Smooth muscle cell (in vitro differentiated cells): ENCODE results near the gene FAM3A. TPM values are rescaled to one million over a fixed set of nuclear protein-coding genes. Genes with fewer than 3 reads are reported as not detected.
"Not testable (repeated sequence)": the region's sequence is repeated elsewhere in the genome, so short reads cannot be mapped to it uniquely, and the experiment has no call there.

Experiments
- DNase-seq: peaks from one replicate; lab custom pipeline; 2025; ENCODE audit not compliant: unreplicated experiment; lab: John Stamatoyannopoulos, UW
- H2AFZ ChIP-seq: fragments of 200-600 bp; sonication (generic); 2 replicates; pipeline ENCODE4 v1.6.0; 2016; ENCODE audit warnings: antibody characterized with exemption, low read depth, mild to moderate bottlenecking
- H3F3A ChIP-seq: fragments of 200-600 bp; sonication (generic); 2 replicates; pipeline ENCODE4 v1.6.0; 2017; ENCODE audit warnings: antibody characterized with exemption, low read depth
- H3K27ac ChIP-seq: fragments of 200-600 bp; sonication (generic); 2 replicates; pipeline ENCODE4 v1.5.1; 2016; ENCODE audit warnings: low read depth, mild to moderate bottlenecking
- H3K27me3 ChIP-seq: fragments of 200-600 bp; sonication (generic); 2 replicates; pipeline ENCODE4 v1.6.1; 2016; ENCODE audit warnings: low read depth, mild to moderate bottlenecking
- H3K36me3 ChIP-seq: fragments of 200-600 bp; sonication (generic); 2 replicates; pipeline ENCODE4 v1.5.1; 2016; ENCODE audit warnings: low read depth
- H3K4me1 ChIP-seq: fragments of 200-600 bp; sonication (generic); 2 replicates; pipeline ENCODE4 v1.5.1; 2016; ENCODE audit warnings: low read depth
- H3K4me2 ChIP-seq: fragments of 200-600 bp; sonication (generic); 2 replicates; pipeline ENCODE4 v1.6.0; 2016; ENCODE audit warnings: mild to moderate bottlenecking
- H3K4me3 ChIP-seq: fragments of 200-600 bp; sonication (generic); 2 replicates; pipeline ENCODE4 v1.5.1; 2016; ENCODE audit warnings: mild to moderate bottlenecking
- H3K79me2 ChIP-seq: fragments of 200-600 bp; sonication (generic); 2 replicates; pipeline ENCODE4 v1.6.0; 2016; ENCODE audit warnings: low read depth, mild to moderate bottlenecking
- H3K9ac ChIP-seq: fragments of 200-600 bp; sonication (generic); 2 replicates; pipeline ENCODE4 v1.6.0; 2016; ENCODE audit warnings: low read depth
- H3K9me3 ChIP-seq: fragments of 200-600 bp; sonication (generic); replicated peaks from 2 replicates; pipeline ENCODE4 v1.5.1; 2016; ENCODE audit warnings: low read depth
- H4K20me1 ChIP-seq: fragments of 200-600 bp; sonication (generic); 2 replicates; pipeline ENCODE4 v1.6.0; 2016; ENCODE audit warnings: low read depth
- CTCF ChIP-seq: fragments of 200-600 bp; sonication (generic); IDR thresholded peaks from 2 replicates; pipeline ENCODE4 v1.5.1; 2017; ENCODE audit warnings: borderline replicate concordance, mild to moderate bottlenecking, antibody characterized with exemption; ENCODE audit not compliant: insufficient read depth, poor library complexity, severe bottlenecking
- WGBS: methylation state at CpG from one replicate; pipeline ENCODE4 v1.1.7; 2016; ENCODE audit warnings: low lambda C conversion rate; 5-methylcytosine and 5-hydroxymethylcytosine counted together
- polyA plus RNA-seq: library from polyadenylated mRNA; unstranded; fragments of >200 nt; fragmentation: Nextera tagmentation; extraction: Ambion mirVana; gene quantifications from 2 replicates; pipeline ENCODE4 v1.2.1, GENCODE V29; 2016
- total RNA-seq: library from RNA; depleted of rRNA; stranded (reverse); fragments of >200 nt; gene quantifications from 2 replicates; pipeline ENCODE4 v1.2.3, GENCODE V29; 2014

FAM3A gene
- total and polyA plus RNA-seq, 2 experiments from 2014 or later: 13.6 to 49.1 TPM

GRCh38 chrX:154541896-154542722 is 26.1 kb upstream of the FAM3A start:
- Histone ChIP-seq H3K9ac (peak overlapping the region; percentile 64), H3K4me2 (peak overlapping the region; percentile 48), H3K27me3 (no peaks in the 10 kb centered on the region), H3F3A (no peaks in the 10 kb centered on the region), H3K4me1 (no peaks in the 10 kb centered on the region), H4K20me1 (no peaks in the 10 kb centered on the region), H3K36me3 (no peaks in the 10 kb centered on the region), H2AFZ (no peak overlapping the region), H3K79me2 (peaks cover 10% of the 10 kb centered on the region), H3K4me3 (no peak overlapping the region), H3K27ac (peak overlapping the region; percentile 79), H3K9me3 (no peaks in the 10 kb centered on the region)
- 58% methylated on average over 11 of the region's 12 CpGs for WGBS
- TF ChIP-seq CTCF: no peak
- peak; percentile 17 for DNase-seq

- DNase-seq: no peak
- H3K9ac ChIP-seq: peak overlapping the region; percentile 50
Measured at GRCh38 chrX:154541589-154541895, 25.5 kb upstream of the FAM3A start.

DNA sequence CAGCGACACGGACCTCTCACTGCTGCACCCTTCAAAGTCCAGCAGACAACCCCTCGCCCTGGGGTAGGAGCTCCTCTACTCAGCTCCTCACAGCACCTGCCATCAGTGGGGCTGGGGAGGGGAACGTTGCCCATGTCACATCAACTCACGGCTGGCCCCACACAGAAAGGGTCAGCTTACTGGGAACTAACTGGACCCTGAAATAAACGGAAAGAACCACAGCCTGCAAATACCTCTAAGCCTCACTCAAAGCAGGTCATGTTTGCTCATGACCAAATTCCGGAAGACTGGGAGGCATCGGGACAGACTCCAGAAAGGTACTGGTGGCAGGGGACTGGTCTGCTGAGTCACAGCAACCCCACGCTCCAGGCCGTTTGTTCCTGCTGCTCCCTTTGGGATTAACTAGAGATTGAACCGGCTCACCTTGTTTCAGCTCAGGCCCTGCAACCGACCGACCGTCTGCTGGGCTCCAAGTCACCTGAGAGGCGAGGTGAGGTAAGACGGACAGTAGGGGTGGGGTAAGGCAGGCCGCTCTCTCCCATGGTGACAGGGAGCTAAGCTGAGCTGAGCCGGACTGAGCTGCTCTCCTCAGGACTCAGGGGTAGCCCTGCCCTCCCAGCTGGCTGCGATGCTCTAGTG is 25.0 kb upstream of the FAM3A start:
- no peak overlapping the region for H3K4me3 ChIP-seq
- peak overlapping the region; percentile 50 for H3K9ac ChIP-seq
- no peaks in the 10 kb centered on the region for H4K20me1 ChIP-seq
- DNase-seq: no peak
- H2AFZ ChIP-seq: no peak overlapping the region
- WGBS: 81% methylated on average over 19 of the region's 19 CpGs
- no peak for TF ChIP-seq CTCF
- peak overlapping the region; percentile 48 for H3K4me2 ChIP-seq
- H3K27ac ChIP-seq: peak overlapping the region; percentile 79
- H3K9me3 ChIP-seq: no peaks in the 10 kb centered on the region
- H3F3A ChIP-seq: no peaks in the 10 kb centered on the region
- no peaks in the 10 kb centered on the region for H3K27me3 ChIP-seq
- H3K79me2 ChIP-seq: peaks cover 5% of the 10 kb centered on the region
- no peaks in the 10 kb centered on the region for H3K36me3 ChIP-seq
- no peaks in the 10 kb centered on the region for H3K4me1 ChIP-seq

More at GRCh38 chrX:154541589-154541895, 25.5 kb upstream of the FAM3A start:
- no peak for TF ChIP-seq CTCF
- Histone ChIP-seq H3K4me1 (no peaks in the 10 kb centered on the region), H4K20me1 (no peaks in the 10 kb centered on the region), H3K9me3 (no peaks in the 10 kb centered on the region), H3F3A (no peaks in the 10 kb centered on the region), H3K79me2 (peaks cover 10% of the 10 kb centered on the region), H3K4me2 (peak overlapping the region; percentile 48), H3K27me3 (no peaks in the 10 kb centered on the region), H3K36me3 (no peaks in the 10 kb centered on the region), H2AFZ (no peak overlapping the region), H3K4me3 (no peak overlapping the region), H3K27ac (peak overlapping the region; percentile 79)
- whole genome bisulfite sequencing: 79% methylated on average over 5 of the region's 5 CpGs

DNA sequence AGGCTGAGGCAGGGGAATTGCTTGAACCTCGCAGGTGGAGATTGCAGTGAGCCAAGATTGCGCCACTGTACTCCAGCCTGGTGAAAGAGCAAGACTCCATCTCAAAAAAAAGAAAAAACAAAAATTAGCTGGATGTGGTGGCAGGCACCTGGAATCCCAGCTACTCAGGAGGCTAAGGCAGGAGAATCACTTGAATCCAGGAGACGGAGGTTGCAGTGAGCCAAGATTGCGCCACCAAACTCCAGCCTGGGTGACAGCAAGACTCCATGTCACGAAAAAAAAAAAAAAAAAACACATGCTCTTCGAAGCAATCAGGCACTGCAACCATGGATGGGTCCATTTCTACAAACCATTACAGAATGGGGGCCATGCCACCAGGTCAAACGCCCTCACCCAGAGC is 24.3 kb upstream of the FAM3A start:
- H2AFZ ChIP-seq, H3K4me2 ChIP-seq, H3K36me3 ChIP-seq, H3K9ac ChIP-seq, H4K20me1 ChIP-seq, H3K79me2 ChIP-seq, H3K4me1 ChIP-seq, H3F3A ChIP-seq, H3K9me3 ChIP-seq, H3K4me3 ChIP-seq, H3K27me3 ChIP-seq, DNase-seq: not testable (repeated sequence)
- H3K27ac ChIP-seq: peak overlapping the region; percentile 79
- 77% methylated on average over 7 of the region's 7 CpGs for whole genome bisulfite sequencing
